ENCODE data around the gene GPR176. TPM values are rescaled to one million over a fixed set of nuclear protein-coding genes. Genes with fewer than 3 reads are reported as not detected.

GPR176 gene
- total RNA-seq, 2 experiments from 2014 or later = 0.57 TPM; not detected in 1

DNA sequence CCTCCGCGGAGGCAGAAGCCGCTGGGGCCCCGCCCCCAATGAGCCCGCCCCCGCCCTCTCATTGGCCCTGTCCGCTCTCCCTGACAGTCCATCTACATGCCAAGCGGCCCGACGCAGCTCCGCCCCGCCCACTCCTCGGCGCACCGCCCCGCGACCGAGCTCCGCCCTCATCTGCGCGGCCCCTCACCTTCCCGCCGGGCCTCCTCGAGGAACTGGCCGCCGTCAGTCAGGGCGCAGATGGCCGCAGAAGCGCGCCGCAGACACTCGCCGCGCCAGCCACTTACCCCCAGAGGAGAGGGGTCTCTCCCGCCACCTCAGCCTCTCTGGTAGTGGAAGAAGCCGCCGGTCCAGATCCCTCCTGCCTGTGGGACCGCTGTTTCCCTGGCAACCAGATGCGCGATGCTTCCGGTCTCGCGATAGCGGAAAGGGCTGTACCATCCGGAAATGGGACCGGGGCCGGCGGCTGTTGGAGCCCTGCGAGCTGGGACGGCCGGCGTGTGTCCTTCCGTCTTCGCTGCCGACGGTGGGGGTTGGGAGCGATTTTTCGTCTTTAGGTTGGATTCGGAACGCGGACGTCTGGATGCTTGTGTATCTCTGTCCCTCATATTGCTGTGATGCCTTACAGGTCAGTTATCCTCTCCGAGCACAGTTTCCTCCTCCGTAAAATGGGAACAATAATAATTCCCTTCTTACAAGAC lies 137.5 kb downstream of the GPR176 start, which contains the start of gene FSIP1:
Gene FSIP1, minus strand, starts transcription at position 401 of the 698 bp plus-strand sequence. CDS start 6,317 bp downstream, outside the sequence.
- intact Hi-C loops (cut with micrococcal nuclease; ENCODE audit: unreplicated experiment) = loop anchor here (5.0 to 10.0 kb wide), 4 partner anchors 150 to 540 kb away; partner anchors contain the start of genes BUB1B, EIF2AK4 and INAFM2
- peak; percentile 98 for DNase-seq (ENCODE audit: low spot score)
- Histone ChIP-seq H3K4me2 (ENCODE audit: low read length) (peak within 1 kb of the TSS; percentile 87), H2AFZ (ENCODE audit: low read length) (peak within 1 kb of the TSS; percentile 100), H3K9me2 (ENCODE audit: insufficient read depth, low read length) (no peaks in the 10 kb centered on the region), H3K36me3 (ENCODE audit: insufficient read depth, low read length) (no peaks in the 10 kb centered on the region), H3K79me2 (ENCODE audit: insufficient read depth, low read depth, low read length) (peaks cover 9% of the 10 kb centered on the region; the same call in 1 of the 2 replicates), H3K4me1 (ENCODE audit: insufficient read depth, low read length, poor library complexity, severe bottlenecking) (peaks cover 18% of the 10 kb centered on the region), H4K20me1 (ENCODE audit: insufficient read depth, low read length) (no peaks in the 10 kb centered on the region), H3K9me3 (ENCODE audit: low read length) (no peaks in the 10 kb centered on the region), H3K27ac (ENCODE audit: low read depth, low read length, poor library complexity, severe bottlenecking) (peak within 1 kb of the TSS; percentile 13), H3K4me3 (ENCODE audit: low read depth, low read length, poor library complexity, severe bottlenecking) (peak within 1 kb of the TSS; percentile 84)
- no TSS peak for BruUV-seq (replicated peaks)
- no peak for TF ChIP-seq EZH2phosphoT487 (IDR thresholded peaks at IDR 0.05; ENCODE audit: borderline replicate concordance, low read depth, low read length)
- TF ChIP-seq, protein P1, sequence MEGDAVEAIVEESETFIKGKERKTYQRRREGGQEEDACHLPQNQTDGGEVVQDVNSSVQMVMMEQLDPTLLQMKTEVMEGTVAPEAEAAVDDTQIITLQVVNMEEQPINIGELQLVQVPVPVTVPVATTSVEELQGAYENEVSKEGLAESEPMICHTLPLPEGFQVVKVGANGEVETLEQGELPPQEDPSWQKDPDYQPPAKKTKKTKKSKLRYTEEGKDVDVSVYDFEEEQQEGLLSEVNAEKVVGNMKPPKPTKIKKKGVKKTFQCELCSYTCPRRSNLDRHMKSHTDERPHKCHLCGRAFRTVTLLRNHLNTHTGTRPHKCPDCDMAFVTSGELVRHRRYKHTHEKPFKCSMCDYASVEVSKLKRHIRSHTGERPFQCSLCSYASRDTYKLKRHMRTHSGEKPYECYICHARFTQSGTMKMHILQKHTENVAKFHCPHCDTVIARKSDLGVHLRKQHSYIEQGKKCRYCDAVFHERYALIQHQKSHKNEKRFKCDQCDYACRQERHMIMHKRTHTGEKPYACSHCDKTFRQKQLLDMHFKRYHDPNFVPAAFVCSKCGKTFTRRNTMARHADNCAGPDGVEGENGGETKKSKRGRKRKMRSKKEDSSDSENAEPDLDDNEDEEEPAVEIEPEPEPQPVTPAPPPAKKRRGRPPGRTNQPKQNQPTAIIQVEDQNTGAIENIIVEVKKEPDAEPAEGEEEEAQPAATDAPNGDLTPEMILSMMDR (conservative IDR thresholded peaks at IDR 0.05; ENCODE audit: low read length) = no peak
- ChIA-PET CTCF (ENCODE audit: unreplicated experiment) (interaction anchor here (0.6 kb wide), 1 partner anchor 189 kb away, joined by 3 read pairs; no protein-coding TSS in a partner anchor), POLR2A (interaction anchor here (0.6 to 2.0 kb wide), 8 partner anchors 8 to 635 kb away, joined by 3 to 7 read pairs (median 3); no protein-coding TSS in a partner anchor)

DNA sequence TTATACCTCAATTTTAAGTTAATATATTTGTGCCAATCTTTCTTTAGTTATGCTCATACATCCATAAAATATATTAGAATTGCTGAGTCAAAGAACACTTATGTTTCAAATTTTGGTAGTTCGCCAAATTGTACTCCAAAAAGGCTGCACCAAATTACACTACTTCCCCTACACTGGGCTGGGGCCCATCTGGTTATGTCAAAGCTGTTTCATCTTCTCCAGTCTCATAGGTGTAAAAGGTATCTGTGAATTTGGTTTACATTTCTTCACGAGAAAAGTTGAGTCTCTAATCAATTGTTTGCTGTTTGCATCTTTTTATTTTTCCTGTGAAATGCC lies 138.1 kb downstream of the GPR176 start:
- no peaks in the 10 kb centered on the region for H3K9me2 ChIP-seq (ENCODE audit: insufficient read depth, low read length)
- no peak overlapping the region for H3K27ac ChIP-seq (ENCODE audit: low read depth, low read length, poor library complexity, severe bottlenecking)
- H3K4me2 ChIP-seq (ENCODE audit: low read length) = peak overlapping the region; percentile 87
- POLR2A ChIA-PET = interaction anchor here (0.6 to 2.0 kb wide), 2 partner anchors 10 to 78 kb away, joined by 3 to 7 read pairs; no protein-coding TSS in a partner anchor
- H3K36me3 ChIP-seq (ENCODE audit: insufficient read depth, low read length) = no peaks in the 10 kb centered on the region
- CTCF ChIA-PET (ENCODE audit: unreplicated experiment) = no interaction called here
- no peaks in the 10 kb centered on the region for H4K20me1 ChIP-seq (ENCODE audit: insufficient read depth, low read length)
- no peak for DNase-seq (ENCODE audit: low spot score)
- BruUV-seq (replicated peaks) = no TSS peak
- H3K4me1 ChIP-seq (ENCODE audit: insufficient read depth, low read length, poor library complexity, severe bottlenecking) = peaks cover 18% of the 10 kb centered on the region
- peak overlapping the region; percentile 100 for H2AFZ ChIP-seq (ENCODE audit: low read length)
- peaks cover 9% of the 10 kb centered on the region; the same call in 1 of the 2 replicates for H3K79me2 ChIP-seq (ENCODE audit: insufficient read depth, low read depth, low read length)
- TF ChIP-seq, protein P1 (conservative IDR thresholded peaks at IDR 0.05; ENCODE audit: low read length) = no peak
- no peak for TF ChIP-seq EZH2phosphoT487 (IDR thresholded peaks at IDR 0.05; ENCODE audit: borderline replicate concordance, low read depth, low read length)
- H3K4me3 ChIP-seq (ENCODE audit: low read depth, low read length, poor library complexity, severe bottlenecking) = peak overlapping the region; percentile 84
- H3K9me3 ChIP-seq (ENCODE audit: low read length) = no peaks in the 10 kb centered on the region
- intact Hi-C loops (cut with micrococcal nuclease; ENCODE audit: unreplicated experiment) = loop anchor here (5.0 to 10.0 kb wide), 4 partner anchors 150 to 540 kb away; partner anchors contain the start of genes BUB1B, EIF2AK4 and INAFM2

All from OCI-LY7 (cell line).